Lower leg skin (tissue), 4 donors: ENCODE measurements around the gene ZNF154. TPM values are rescaled to one million over a fixed set of nuclear protein-coding genes. Genes with fewer than 3 reads are reported as not detected.

Experiments used
- DNase-seq, 2 donors: peaks; one replicate each; pipeline ENCODE4 v3.0.0-alpha.2; 2019; ENCODE audit warnings: low spot score in 2 of 2
- H3K4me3 ChIP-seq: fragments of 200-600 bp; sonication (generic); 2 replicates; pipeline ENCODE4 v1.5.1; 2017; ENCODE audit warnings: mild to moderate bottlenecking, low read depth; ENCODE audit not compliant: poor library complexity, severe bottlenecking
- POLR2A ChIP-seq, 2 donors: fragments of 450-650 bp; IDR thresholded peaks; one replicate each; pipeline ENCODE4 v1.6.1; 2016 to 2017; ENCODE audit warnings: antibody characterized with exemption in 2 of 2, mild to moderate bottlenecking in 1 of 2, moderate library complexity in 1 of 2
- WGBS, 2 donors: methylation state at CpG; one replicate each; pipeline ENCODE4 v1.1.5; 2018; 5-methylcytosine and 5-hydroxymethylcytosine counted together
- intact Hi-C: fragments of 100-400 bp; cut with DNase I; formaldehyde crosslinking; loops from one replicate; pipeline ENCODE4 v1.15.0; 2023; ENCODE audit warnings: low total_unique reads
- total RNA-seq, 4 donors: library from RNA; depleted of rRNA; stranded (reverse); fragments of >200 nt; gene quantifications; one replicate each; pipeline ENCODE4 v1.1.0, GENCODE V29; 2016
- TF ChIP-seq, protein P1 (sequence below), 3 donors: fragments of 450-650 bp; IDR thresholded peaks; one replicate each; pipeline ENCODE4 v1.5.1; 2016; ENCODE audit warnings: antibody characterized with exemption in 3 of 3, mild to moderate bottlenecking in 3 of 3, moderate library complexity in 2 of 3

The ZNF154 gene
- total RNA-seq, 4 donors from 2014 or later, result 0.15 to 1.0 (median 0.77) TPM

DNA sequence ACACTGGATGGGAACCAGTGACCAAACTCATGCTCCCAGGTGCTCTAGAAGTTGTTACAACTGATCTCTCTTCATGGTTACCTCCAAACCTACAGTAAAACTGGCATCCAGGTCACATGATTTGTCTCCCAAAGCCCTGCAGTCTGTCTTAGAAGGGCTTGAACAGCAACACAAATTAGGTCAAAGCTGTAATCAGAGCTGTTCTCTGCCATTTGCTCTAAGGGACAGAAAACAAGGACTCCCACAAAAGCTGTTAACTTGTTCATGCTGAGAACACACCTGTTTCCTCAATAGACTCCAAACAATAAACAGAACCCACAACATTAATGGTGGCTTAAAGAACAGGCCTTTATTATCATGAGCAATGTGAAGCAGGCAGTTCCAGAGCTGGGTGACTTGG lies 10.4 kb upstream of the ZNF154 start:
- TF ChIP-seq, protein P1, sequence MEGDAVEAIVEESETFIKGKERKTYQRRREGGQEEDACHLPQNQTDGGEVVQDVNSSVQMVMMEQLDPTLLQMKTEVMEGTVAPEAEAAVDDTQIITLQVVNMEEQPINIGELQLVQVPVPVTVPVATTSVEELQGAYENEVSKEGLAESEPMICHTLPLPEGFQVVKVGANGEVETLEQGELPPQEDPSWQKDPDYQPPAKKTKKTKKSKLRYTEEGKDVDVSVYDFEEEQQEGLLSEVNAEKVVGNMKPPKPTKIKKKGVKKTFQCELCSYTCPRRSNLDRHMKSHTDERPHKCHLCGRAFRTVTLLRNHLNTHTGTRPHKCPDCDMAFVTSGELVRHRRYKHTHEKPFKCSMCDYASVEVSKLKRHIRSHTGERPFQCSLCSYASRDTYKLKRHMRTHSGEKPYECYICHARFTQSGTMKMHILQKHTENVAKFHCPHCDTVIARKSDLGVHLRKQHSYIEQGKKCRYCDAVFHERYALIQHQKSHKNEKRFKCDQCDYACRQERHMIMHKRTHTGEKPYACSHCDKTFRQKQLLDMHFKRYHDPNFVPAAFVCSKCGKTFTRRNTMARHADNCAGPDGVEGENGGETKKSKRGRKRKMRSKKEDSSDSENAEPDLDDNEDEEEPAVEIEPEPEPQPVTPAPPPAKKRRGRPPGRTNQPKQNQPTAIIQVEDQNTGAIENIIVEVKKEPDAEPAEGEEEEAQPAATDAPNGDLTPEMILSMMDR (IDR thresholded peaks at IDR 0.05), result no peak
- TF ChIP-seq POLR2A (IDR thresholded peaks at IDR 0.05), result no peak
- intact Hi-C loops, result no loop called here
- no peak overlapping the region for H3K4me3 ChIP-seq
- DNase-seq, result no peak

GRCh38 chr19:57712222-57712621 lies 3.2 kb upstream of the ZNF154 start:
- WGBS, 2 donors, result 55 to 68% methylated on average over 1 of the region's 1 CpG
- no peak for DNase-seq
- TF ChIP-seq, protein P1 (IDR thresholded peaks at IDR 0.05), result no peak
- no peak for TF ChIP-seq POLR2A (IDR thresholded peaks at IDR 0.05)
- H3K4me3 ChIP-seq, result no peak overlapping the region
- intact Hi-C loops, result no loop called here

DNA sequence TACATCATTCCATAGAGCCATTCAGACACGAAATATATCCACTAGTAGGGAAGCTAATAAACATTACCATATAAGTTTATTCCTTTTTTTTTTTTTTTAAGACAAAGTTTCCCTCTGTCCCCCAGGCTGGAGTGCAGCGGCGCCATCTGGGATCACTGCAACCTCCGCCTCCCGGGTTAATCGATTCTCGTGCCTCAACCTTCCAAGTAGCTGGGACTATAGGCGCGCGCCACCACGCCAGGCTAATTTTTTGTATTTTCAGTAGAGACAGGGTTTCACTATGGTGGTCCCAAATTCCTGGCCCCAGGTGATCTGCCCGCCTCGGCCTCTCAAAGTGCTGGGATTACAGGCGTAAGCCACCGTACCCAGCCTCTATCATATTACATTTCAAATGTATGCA lies 612 bp upstream of the ZNF154 start:
- DNase-seq, result peak in 1 of 2 donors; percentile 34
- intact Hi-C loops, result no loop called here

DNA sequence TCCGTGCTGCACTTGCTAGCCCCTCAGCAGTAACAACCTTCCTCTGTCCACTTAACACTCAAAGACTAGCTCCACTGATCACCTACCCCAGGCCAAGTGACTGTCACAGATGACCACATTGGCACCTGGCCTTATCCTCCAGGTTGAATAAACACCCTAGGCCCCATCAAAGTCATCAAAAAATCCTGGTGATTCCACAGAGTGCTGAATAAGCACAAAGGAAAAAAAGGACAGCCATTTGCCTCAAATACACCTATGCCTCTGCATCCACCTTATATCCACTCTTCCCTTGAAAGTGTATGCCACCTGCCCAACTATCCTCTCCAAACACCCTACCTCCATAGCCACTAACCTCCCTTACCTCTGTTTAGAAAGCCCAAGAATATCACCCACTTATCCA lies 2.7 kb downstream of the ZNF154 start:
- H3K4me3 ChIP-seq, result no peak overlapping the region

More for the DNA sequence above, 612 bp upstream of the ZNF154 start:
- TF ChIP-seq, protein P1 (IDR thresholded peaks at IDR 0.05), result no peak
- no peak for TF ChIP-seq POLR2A (IDR thresholded peaks at IDR 0.05)
- WGBS, 2 donors, result 68 to 69% methylated on average over 15 of the region's 15 CpGs
- no peak overlapping the region for H3K4me3 ChIP-seq

DNA sequence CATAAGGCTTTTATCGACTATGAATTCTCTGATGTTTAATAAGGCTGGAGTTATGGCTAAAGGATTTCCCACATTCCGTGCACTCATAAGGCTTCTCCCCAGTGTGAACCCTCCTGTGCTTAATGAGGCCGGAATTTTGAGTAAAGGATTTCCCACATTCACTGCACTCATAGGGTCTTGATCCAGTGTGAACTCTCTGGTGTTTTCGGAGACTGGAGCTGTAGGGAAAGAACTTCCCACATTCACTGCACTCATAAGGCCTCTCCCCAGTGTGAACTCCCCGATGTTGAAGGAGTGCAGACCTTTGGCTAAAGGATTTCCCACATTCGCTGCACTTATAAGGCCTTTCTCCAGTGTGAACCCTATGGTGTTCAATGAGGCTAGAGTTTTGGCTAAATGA lies 7.4 kb downstream of the ZNF154 start:
- H3K4me3 ChIP-seq, result no peak overlapping the region
- intact Hi-C loops, result no loop called here
- WGBS, 2 donors, result 94 to 96% methylated on average over 6 of the region's 6 CpGs
- TF ChIP-seq, protein P1 (IDR thresholded peaks at IDR 0.05), result no peak
- TF ChIP-seq POLR2A (IDR thresholded peaks at IDR 0.05), result no peak
- DNase-seq, result no peak

More for the DNA sequence above, 2.7 kb downstream of the ZNF154 start:
- TF ChIP-seq, protein P1 (IDR thresholded peaks at IDR 0.05), result no peak
- TF ChIP-seq POLR2A (IDR thresholded peaks at IDR 0.05), result no peak
- WGBS, 2 donors, result 100% methylated on average over 1 of the region's 1 CpG
- no peak for DNase-seq
- intact Hi-C loops, result no loop called here

GRCh38 chr19:57689750-57690149 lies 19.3 kb downstream of the ZNF154 start:
- TF ChIP-seq POLR2A (IDR thresholded peaks at IDR 0.05), result no peak
- TF ChIP-seq, protein P1 (IDR thresholded peaks at IDR 0.05), result no peak
- WGBS, 2 donors, result 86 to 94% methylated on average over 3 of the region's 3 CpGs
- intact Hi-C loops, result no loop called here
- no peak for DNase-seq
- no peak overlapping the region for H3K4me3 ChIP-seq
